ENCODE measurements around the gene MGA. TPM values are rescaled to one million over a fixed set of nuclear protein-coding genes. Genes with fewer than 3 reads are reported as not detected.

The MGA gene
- polyA plus RNA-seq, 3 donors = 2.7 to 6.9 (median 4.2) TPM

- DNase-seq = no peak
- Histone ChIP-seq H3K27me3 (ENCODE audit: control insufficient read depth in 2 of 2, insufficient read depth in 2 of 2, low read length in 2 of 2) (no peaks in the 10 kb centered on the region), H3K36me3 (replicated peaks in 1 of 2; ENCODE audit: control insufficient read depth in 1 of 2, insufficient read depth in 2 of 2, low read length in 2 of 2) (no peaks in the 10 kb centered on the region), H4K20me1 (ENCODE audit: insufficient read depth, low read length) (no peaks in the 10 kb centered on the region), H3K27ac (ENCODE audit: low read depth in 1 of 2, low read length in 2 of 2) (no peak overlapping the region), H3K4me1 (ENCODE audit: control insufficient read depth in 1 of 2, insufficient read depth in 2 of 2, low read length in 2 of 2) (no peaks in the 10 kb centered on the region), H3K4me2 (replicated peaks; ENCODE audit: extremely low read depth, low read length, poor library complexity, severe bottlenecking) (no peak overlapping the region), H3K4me3 (replicated peaks in 1 of 3; ENCODE audit: low read depth in 2 of 3, low read length in 3 of 3) (no peak overlapping the region), H3K9me3 (replicated peaks in 1 of 2; ENCODE audit: control insufficient read depth in 1 of 2, insufficient read depth in 1 of 2, low read length in 2 of 2) (no peaks in the 10 kb centered on the region), H2AFZ (ENCODE audit: insufficient read depth, low read depth, low read length, poor library complexity, severe bottlenecking) (no peak overlapping the region), H3K79me2 (ENCODE audit: insufficient read depth, low read length) (no peaks in the 10 kb centered on the region), H3K9ac (ENCODE audit: insufficient read depth, low read length, poor library complexity, severe bottlenecking) (no peak overlapping the region)
- TF ChIP-seq CTCF (IDR thresholded peaks at IDR 0.05) = no peak
- no peak overlapping the region for H3K4me3 Mint-ChIP-seq
- intact Hi-C loops (cut with micrococcal nuclease) = no loop called here
- H3K4me1 Mint-ChIP-seq = peaks cover 18% of the 10 kb centered on the region
- no peaks in the 10 kb centered on the region for H3K9me3 Mint-ChIP-seq
- H3K36me3 Mint-ChIP-seq = peaks cover 0 to 8% of the 10 kb centered on the region in 2 donors
- H3K27ac Mint-ChIP-seq = peak overlapping the region in 1 of 7 donors; percentile 14
- no peaks in the 10 kb centered on the region for H3K27me3 Mint-ChIP-seq (ENCODE audit: low read depth in 3 of 3)
- WGBS (ENCODE audit: insufficient coverage) = 90% methylated on average over 3 of the region's 4 CpGs
Observed at GRCh38 chr15:41794081-41794480, 133.9 kb downstream of the MGA start.

- H3K79me2 ChIP-seq (ENCODE audit: insufficient read depth, low read length) = no peaks in the 10 kb centered on the region
Observed at GRCh38 chr15:41795996-41796856, 136.0 kb downstream of the MGA start.

More at GRCh38 chr15:41795996-41796856, 136.0 kb downstream of the MGA start:
- no peak for TF ChIP-seq CTCF (IDR thresholded peaks at IDR 0.05)
- no peaks in the 10 kb centered on the region for H3K27me3 ChIP-seq (ENCODE audit: control insufficient read depth in 2 of 2, insufficient read depth in 2 of 2, low read length in 2 of 2)
- no peaks in the 10 kb centered on the region for H3K4me1 ChIP-seq (ENCODE audit: control insufficient read depth in 1 of 2, insufficient read depth in 2 of 2, low read length in 2 of 2)
- intact Hi-C loops (cut with micrococcal nuclease) = no loop called here
- Mint-ChIP-seq H3K4me1 (peaks cover 6% of the 10 kb centered on the region), H3K36me3 (peaks cover 17 to 27% of the 10 kb centered on the region in 2 donors), H3K27ac (no peak overlapping the region), H3K27me3 (ENCODE audit: low read depth in 3 of 3) (peaks cover 0 to 2% (median 0%) of the 10 kb centered on the region in 3 donors), H3K4me3 (no peak overlapping the region), H3K9me3 (peaks cover 0 to 1% (median 0%) of the 10 kb centered on the region in 7 donors)
- no peak overlapping the region for H3K27ac ChIP-seq (ENCODE audit: low read depth in 1 of 2, low read length in 2 of 2)
- H4K20me1 ChIP-seq (ENCODE audit: insufficient read depth, low read length) = no peaks in the 10 kb centered on the region
- no peak for DNase-seq
- H3K36me3 ChIP-seq (replicated peaks in 1 of 2; ENCODE audit: control insufficient read depth in 1 of 2, insufficient read depth in 2 of 2, low read length in 2 of 2) = peaks cover 3 to 19% of the 10 kb centered on the region in 2 donors
- no peaks in the 10 kb centered on the region for H3K9me3 ChIP-seq (replicated peaks in 1 of 2; ENCODE audit: control insufficient read depth in 1 of 2, insufficient read depth in 1 of 2, low read length in 2 of 2)
- 79% methylated on average over 8 of the region's 10 CpGs for WGBS (ENCODE audit: insufficient coverage)
- no peak overlapping the region for H3K4me2 ChIP-seq (replicated peaks; ENCODE audit: extremely low read depth, low read length, poor library complexity, severe bottlenecking)
- H2AFZ ChIP-seq (ENCODE audit: insufficient read depth, low read depth, low read length, poor library complexity, severe bottlenecking) = no peak overlapping the region
- H3K4me3 ChIP-seq (replicated peaks in 1 of 3; ENCODE audit: low read depth in 2 of 3, low read length in 3 of 3) = no peak overlapping the region
- H3K9ac ChIP-seq (ENCODE audit: insufficient read depth, low read length, poor library complexity, severe bottlenecking) = no peak overlapping the region
